CD4-positive, CD25-positive, alpha-beta regulatory T cell (primary cell): ENCODE measurements around the gene PALB2. TPM values are rescaled to one million over a fixed set of nuclear protein-coding genes. Genes with fewer than 3 reads are reported as not detected.
"Not testable (repeated sequence)": the region's sequence is repeated elsewhere in the genome, so short reads cannot be mapped to it uniquely, and the experiment has no call there.

Experiments
- ATAC-seq, 2 donors: fragments of 150-1000 bp; cut with Tn5 transposase; one replicate each; pipeline ENCODE4 v1.10.0; 2021; ENCODE audit warnings: low read depth in 2 of 2, moderate number of reproducible peaks in 2 of 2, moderate library complexity in 1 of 2
- DNase-seq, 3 donors: peaks; one replicate each; pipeline versions ENCODE4 v3.0.0 to v3.0.0-alpha.2; 2012 to 2022; ENCODE audit warnings: mixed read lengths in 1 of 3
- H3K27ac ChIP-seq: one replicate; pipeline ENCODE4 v1.7.0; 2013; ENCODE audit warnings: mild to moderate bottlenecking, low read length; ENCODE audit not compliant: insufficient read depth, poor library complexity, severe bottlenecking
- H3K27me3 ChIP-seq: one replicate; pipeline ENCODE4 v1.7.0; 2013; ENCODE audit warnings: low read length; ENCODE audit not compliant: control insufficient read depth, insufficient read depth
- H3K36me3 ChIP-seq: one replicate; pipeline ENCODE4 v1.7.0; 2013; ENCODE audit warnings: mild to moderate bottlenecking, low read length, moderate library complexity; ENCODE audit not compliant: control insufficient read depth, insufficient read depth
- H3K4me1 ChIP-seq: 2 replicates; pipeline ENCODE4 v1.7.0; 2013; ENCODE audit warnings: mild to moderate bottlenecking, low read length; ENCODE audit not compliant: insufficient read depth, control insufficient read depth, poor library complexity, severe bottlenecking
- H3K4me3 ChIP-seq: one replicate; pipeline ENCODE4 v1.7.0; 2013; ENCODE audit warnings: low read depth, mild to moderate bottlenecking, low read length, moderate library complexity
- H3K9me3 ChIP-seq, 2 experiments: 1 replicate in 1 of 2; 2 replicates in 1 of 2; pipeline ENCODE4 v1.7.0; 2013; ENCODE audit warnings: low read length in 2 of 2, mild to moderate bottlenecking in 1 of 2, moderate library complexity in 1 of 2; ENCODE audit not compliant: control insufficient read depth in 2 of 2
- H3K27ac Mint-ChIP-seq, 3 donors: one replicate each; pipeline ENCODE4 v1.8.0; 2020 to 2022; ENCODE audit warnings: mild to moderate bottlenecking in 3 of 3, mixed read lengths in 3 of 3, moderate library complexity in 2 of 3
- H3K27me3 Mint-ChIP-seq: one replicate; pipeline ENCODE4 v1.8.0; 2022; ENCODE audit warnings: mild to moderate bottlenecking, mixed read lengths
- H3K36me3 Mint-ChIP-seq: one replicate; pipeline ENCODE4 v1.8.0; 2020; ENCODE audit warnings: mixed read lengths
- H3K4me1 Mint-ChIP-seq, 4 donors: one replicate each; pipeline ENCODE4 v1.8.0; 2020 to 2022; ENCODE audit warnings: mixed read lengths in 4 of 4, mild to moderate bottlenecking in 1 of 4
- H3K4me3 Mint-ChIP-seq, 4 donors: one replicate each; pipeline ENCODE4 v1.8.0; 2020 to 2022; ENCODE audit warnings: mild to moderate bottlenecking in 4 of 4, mixed read lengths in 4 of 4, moderate library complexity in 3 of 4
- H3K9me3 Mint-ChIP-seq, 7 donors: one replicate each; pipeline ENCODE4 v1.8.0; 2020 to 2022; ENCODE audit warnings: mixed read lengths in 7 of 7, mild to moderate bottlenecking in 3 of 7, moderate library complexity in 2 of 7
- polyA plus RNA-seq, 4 donors: library from polyadenylated mRNA; unstranded; fragments of 300-500 nt; fragmentation: Illumina TruSeq; gene quantifications; one replicate each; pipeline ENCODE4 v1.2.3, GENCODE V29; 2021
- total RNA-seq: library from RNA; stranded (reverse); gene quantifications from one replicate; pipeline ENCODE4 v1.2.3, GENCODE V29; 2022

Gene PALB2
- total and polyA plus RNA-seq, 5 donors from 2014 or later: 4.5 to 8.1 (median 6.2) TPM

- Mint-ChIP-seq H3K36me3 (peaks cover 24% of the 10 kb centered on the region), H3K27ac (peak overlapping the region in 1 of 3 donors; percentile 39)
Observed at GRCh38 chr16:23635958-23636357, 5.2 kb downstream of the PALB2 start.

DNA sequence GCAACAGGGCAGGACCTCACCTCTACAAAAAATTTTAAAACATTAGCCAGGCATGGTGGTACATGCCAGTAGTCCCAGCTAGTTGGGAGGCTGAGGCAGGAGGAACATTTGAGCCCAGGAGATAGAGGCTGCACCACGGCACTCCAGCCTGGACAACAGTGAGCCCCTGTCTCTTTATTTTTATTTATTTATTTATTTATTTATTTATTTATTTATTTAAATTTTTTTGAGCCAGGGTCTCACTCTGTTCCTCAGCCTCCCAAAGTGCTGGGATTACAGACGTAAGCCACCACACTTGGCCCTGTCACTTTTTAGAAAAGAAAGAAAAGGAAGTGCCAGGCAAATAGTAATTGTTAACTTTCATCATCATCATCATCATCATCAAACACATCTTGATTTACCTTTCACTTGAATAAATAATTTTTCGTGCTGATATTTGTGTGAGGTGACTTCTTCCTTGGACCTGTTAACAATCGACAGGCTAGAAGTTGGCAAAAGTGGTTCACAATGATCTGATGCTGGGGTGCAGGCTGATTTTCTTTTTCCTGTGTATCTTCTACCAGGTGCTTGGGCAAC lies 6.6 kb downstream of the PALB2 start:
- no peaks in the 10 kb centered on the region for H3K27me3 ChIP-seq
- DNase-seq (no peak), ATAC-seq (no peak)
- H3K36me3 Mint-ChIP-seq: peaks cover 31% of the 10 kb centered on the region
- H3K27ac Mint-ChIP-seq: peak overlapping the region in 2 of 3 donors; percentile 20 to 23
- peaks cover 7 to 23% (median 16%) of the 10 kb centered on the region in 4 donors for H3K4me1 Mint-ChIP-seq
- no peaks in the 10 kb centered on the region for H3K9me3 ChIP-seq
- H3K4me3 ChIP-seq: no peak overlapping the region
- no peak overlapping the region for H3K4me3 Mint-ChIP-seq
- peaks cover 21% of the 10 kb centered on the region for H3K36me3 ChIP-seq
- H3K27me3 Mint-ChIP-seq: no peaks in the 10 kb centered on the region
- peaks cover 0 to 2% (median 0%) of the 10 kb centered on the region in 7 donors for H3K9me3 Mint-ChIP-seq
- no peaks in the 10 kb centered on the region for H3K4me1 ChIP-seq
- no peak overlapping the region for H3K27ac ChIP-seq

More at GRCh38 chr16:23635958-23636357, 5.2 kb downstream of the PALB2 start:
- no peak for DNase-seq
- H3K27me3 Mint-ChIP-seq: no peaks in the 10 kb centered on the region
- peaks cover 17% of the 10 kb centered on the region for H3K36me3 ChIP-seq
- H3K4me1 Mint-ChIP-seq: peaks cover 7 to 28% (median 22%) of the 10 kb centered on the region in 4 donors
- H3K9me3 Mint-ChIP-seq: peaks cover 0 to 2% (median 0%) of the 10 kb centered on the region in 7 donors
- H3K27ac ChIP-seq: no peak overlapping the region
- ATAC-seq: no peak
- H3K27me3 ChIP-seq: no peaks in the 10 kb centered on the region
- H3K4me3 Mint-ChIP-seq: no peak overlapping the region
- H3K4me3 ChIP-seq: no peak overlapping the region
- H3K9me3 ChIP-seq: no peaks in the 10 kb centered on the region
- H3K4me1 ChIP-seq: peaks cover 9% of the 10 kb centered on the region

DNA sequence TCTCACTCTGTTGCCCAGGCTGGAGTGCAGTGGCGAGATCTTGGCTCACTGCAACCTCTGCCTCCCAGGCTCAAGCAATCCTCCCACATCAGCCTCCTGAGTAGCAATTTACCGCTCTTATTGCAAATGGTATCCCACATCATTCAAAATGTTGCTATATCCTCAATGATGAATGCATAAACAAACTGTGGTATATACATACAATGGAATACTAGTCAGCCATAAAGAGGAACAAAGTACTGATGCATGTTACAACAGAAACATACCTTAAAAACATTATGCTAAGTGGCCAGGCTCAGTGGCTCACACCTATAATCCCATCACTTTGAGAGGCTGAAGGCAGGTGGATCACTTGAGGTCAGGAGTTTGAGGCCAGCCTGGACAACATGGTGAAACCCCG lies 9.2 kb downstream of the PALB2 start:
- H3K36me3 Mint-ChIP-seq: peaks cover 43% of the 10 kb centered on the region
- not testable (repeated sequence) for H3K9me3 Mint-ChIP-seq, DNase-seq, H3K27me3 Mint-ChIP-seq, H3K27ac ChIP-seq, H3K9me3 ChIP-seq, H3K27me3 ChIP-seq, ATAC-seq, H3K4me3 Mint-ChIP-seq, H3K4me3 ChIP-seq, H3K4me1 ChIP-seq
- H3K4me1 Mint-ChIP-seq: peaks cover 6 to 24% (median 15%) of the 10 kb centered on the region in 4 donors
- H3K36me3 ChIP-seq: peaks cover 32% of the 10 kb centered on the region
- H3K27ac Mint-ChIP-seq: peak overlapping the region in 1 of 3 donors; percentile 32

GRCh38 chr16:23629516-23629915 lies 11.6 kb downstream of the PALB2 start:
- ATAC-seq (no peak), DNase-seq (no peak)
- Mint-ChIP-seq H3K4me3 (no peak overlapping the region), H3K36me3 (peaks cover 34% of the 10 kb centered on the region), H3K27me3 (no peaks in the 10 kb centered on the region), H3K4me1 (peaks cover 6 to 24% (median 14%) of the 10 kb centered on the region in 4 donors), H3K9me3 (no peaks in the 10 kb centered on the region), H3K27ac (peak overlapping the region in 2 of 3 donors; percentile 27 to 81)
- H3K27me3 ChIP-seq: no peaks in the 10 kb centered on the region
- H3K9me3 ChIP-seq: no peaks in the 10 kb centered on the region
- no peaks in the 10 kb centered on the region for H3K4me1 ChIP-seq
- H3K4me3 ChIP-seq: no peak overlapping the region
- peaks cover 32% of the 10 kb centered on the region for H3K36me3 ChIP-seq
- H3K27ac ChIP-seq: no peak overlapping the region

GRCh38 chr16:23624092-23624491 lies 17.0 kb downstream of the PALB2 start:
- Mint-ChIP-seq H3K4me3 (no peak overlapping the region), H3K27ac (no peak overlapping the region), H3K36me3 (peaks cover 53% of the 10 kb centered on the region), H3K27me3 (no peaks in the 10 kb centered on the region), H3K9me3 (no peaks in the 10 kb centered on the region), H3K4me1 (peaks cover 0 to 8% (median under 1%) of the 10 kb centered on the region in 4 donors)
- DNase-seq (no peak), ATAC-seq (no peak)
- Histone ChIP-seq H3K27me3 (no peaks in the 10 kb centered on the region), H3K4me1 (no peaks in the 10 kb centered on the region), H3K4me3 (no peak overlapping the region), H3K27ac (no peak overlapping the region), H3K36me3 (peaks cover 57% of the 10 kb centered on the region), H3K9me3 (no peaks in the 10 kb centered on the region)

DNA sequence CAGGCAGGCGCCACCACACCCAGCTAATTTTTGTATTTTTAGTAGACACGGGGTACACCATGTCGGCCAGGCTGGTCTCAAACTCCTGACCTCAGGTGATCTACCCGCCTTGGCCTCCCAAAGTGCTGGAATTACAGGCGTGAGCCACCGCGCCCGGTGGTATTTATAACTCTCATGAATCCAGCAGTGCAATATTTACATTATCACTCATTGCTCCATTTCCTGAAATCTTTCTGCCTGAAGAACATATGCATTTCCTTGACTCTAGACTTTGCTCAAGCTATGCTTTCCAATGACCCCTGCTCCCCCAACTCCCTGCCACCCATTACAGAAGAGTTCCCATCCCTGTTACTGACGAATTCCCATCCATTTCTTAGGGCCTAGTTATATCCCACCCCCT lies 25.3 kb downstream of the PALB2 start:
- Histone ChIP-seq H3K27me3 (no peaks in the 10 kb centered on the region), H3K4me3 (no peak overlapping the region), H3K27ac (no peak overlapping the region), H3K4me1 (no peaks in the 10 kb centered on the region), H3K36me3 (peaks cover 25% of the 10 kb centered on the region), H3K9me3 (no peaks in the 10 kb centered on the region)
- H3K27me3 Mint-ChIP-seq: no peaks in the 10 kb centered on the region
- no peak overlapping the region for H3K4me3 Mint-ChIP-seq
- peaks cover 0 to 4% (median 0%) of the 10 kb centered on the region in 4 donors for H3K4me1 Mint-ChIP-seq
- H3K36me3 Mint-ChIP-seq: peaks cover 19% of the 10 kb centered on the region
- no peak for ATAC-seq
- no peaks in the 10 kb centered on the region for H3K9me3 Mint-ChIP-seq
- DNase-seq: no peak
- peak overlapping the region in 1 of 3 donors; percentile 82 for H3K27ac Mint-ChIP-seq

- no peak for DNase-seq
- Mint-ChIP-seq H3K36me3 (peaks cover 20% of the 10 kb centered on the region), H3K4me3 (no peak overlapping the region), H3K9me3 (no peaks in the 10 kb centered on the region), H3K4me1 (peaks cover 0 to 4% (median 0%) of the 10 kb centered on the region in 4 donors), H3K27ac (no peak overlapping the region), H3K27me3 (no peaks in the 10 kb centered on the region)
- Histone ChIP-seq H3K27ac (no peak overlapping the region), H3K36me3 (peaks cover 6% of the 10 kb centered on the region), H3K27me3 (no peaks in the 10 kb centered on the region), H3K4me1 (no peaks in the 10 kb centered on the region), H3K4me3 (no peak overlapping the region), H3K9me3 (no peaks in the 10 kb centered on the region)
- no peak for ATAC-seq
Observed at GRCh38 chr16:23611936-23612335, 29.2 kb downstream of the PALB2 start.

DNA sequence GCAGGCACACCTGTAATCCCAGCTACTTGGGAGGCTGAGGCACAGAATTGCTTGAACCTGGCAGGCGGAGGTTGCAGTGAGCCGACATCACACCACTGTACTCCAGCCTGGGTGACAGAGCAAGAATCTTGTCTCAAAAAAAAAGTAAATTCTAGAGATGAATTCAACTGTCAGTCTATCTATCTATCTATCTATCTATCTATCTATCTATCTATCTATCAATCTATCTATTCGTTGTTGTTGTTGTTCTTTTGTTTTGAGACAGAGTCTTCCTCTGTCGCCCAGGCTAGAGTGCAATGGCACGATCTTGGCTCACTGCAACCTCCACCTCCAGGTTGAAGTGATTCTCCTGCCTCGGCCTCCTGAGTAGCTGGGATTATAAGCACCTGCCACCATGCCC lies 30.2 kb downstream of the PALB2 start:
- H3K4me3 ChIP-seq: not testable (repeated sequence)

More for the DNA sequence above, 30.2 kb downstream of the PALB2 start:
- peaks cover 12% of the 10 kb centered on the region for H3K36me3 ChIP-seq
- H3K4me1 ChIP-seq, H3K27me3 ChIP-seq, H3K4me3 Mint-ChIP-seq, H3K27ac ChIP-seq, H3K9me3 Mint-ChIP-seq, H3K9me3 ChIP-seq, H3K4me1 Mint-ChIP-seq, ATAC-seq, H3K27ac Mint-ChIP-seq, DNase-seq, H3K27me3 Mint-ChIP-seq: not testable (repeated sequence)
- H3K36me3 Mint-ChIP-seq: peaks cover 18% of the 10 kb centered on the region
